ENCODE data around the gene CACHD1.
"Not testable (repeated sequence)": the region's sequence is repeated elsewhere in the genome, so short reads cannot be mapped to it uniquely, and the experiment has no call there.

CACHD1 gene

GRCh38 chr1:64608005-64608650 lies 138.2 kb downstream of the CACHD1 start:
- intact Hi-C loops (cut with DNase I; ENCODE audit: low total_unique reads) = no loop called here
- no peak for DNase-seq
- Histone ChIP-seq H3K4me3 (no peak overlapping the region), H3K27ac (no peak overlapping the region), H3K9me3 (no peaks in the 10 kb centered on the region), H3K27me3 (no peaks in the 10 kb centered on the region), H3K36me3 (peaks cover 0 to 15% (median 10%) of the 10 kb centered on the region in 3 donors), H3K4me1 (no peaks in the 10 kb centered on the region)
- no peak for TF ChIP-seq CTCF (IDR thresholded peaks at IDR 0.05)

DNA sequence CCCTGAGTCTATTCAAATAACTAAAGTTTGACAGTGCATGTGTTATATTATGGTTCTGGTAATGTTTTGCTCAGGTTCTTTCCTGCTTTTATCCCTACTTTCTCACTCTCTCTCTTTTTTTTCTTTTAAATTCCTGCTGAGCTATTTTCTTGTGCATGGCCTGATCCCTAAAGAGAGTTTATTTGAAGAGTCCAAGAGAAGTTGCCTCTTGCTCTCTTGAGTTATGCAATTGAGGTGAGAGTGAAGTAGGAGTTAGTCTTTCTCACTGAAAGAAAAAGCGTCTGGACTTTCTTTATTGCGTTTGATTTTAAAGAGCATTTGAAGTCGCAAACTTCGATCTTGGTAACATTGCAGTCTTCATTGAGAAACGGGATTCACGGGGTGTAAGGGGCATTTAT lies 138.7 kb downstream of the CACHD1 start:
- intact Hi-C loops (cut with DNase I; ENCODE audit: low total_unique reads) = no loop called here
- Histone ChIP-seq H3K27me3 (no peaks in the 10 kb centered on the region), H3K9me3 (no peaks in the 10 kb centered on the region), H3K27ac (no peak overlapping the region), H3K4me1 (no peaks in the 10 kb centered on the region), H3K4me3 (no peak overlapping the region), H3K36me3 (peaks cover 0 to 15% (median 10%) of the 10 kb centered on the region in 3 donors)
- DNase-seq = no peak
- TF ChIP-seq CTCF (IDR thresholded peaks at IDR 0.05) = no peak

GRCh38 chr1:64610950-64611349 lies 141.0 kb downstream of the CACHD1 start:
- H3K27ac ChIP-seq; DNase-seq; H3K9me3 ChIP-seq; H3K4me3 ChIP-seq; H3K27me3 ChIP-seq; intact Hi-C loops (cut with DNase I; ENCODE audit: low total_unique reads); H3K4me1 ChIP-seq: not testable (repeated sequence)
- H3K36me3 ChIP-seq = peaks cover 0 to 15% (median 10%) of the 10 kb centered on the region in 3 donors

DNA sequence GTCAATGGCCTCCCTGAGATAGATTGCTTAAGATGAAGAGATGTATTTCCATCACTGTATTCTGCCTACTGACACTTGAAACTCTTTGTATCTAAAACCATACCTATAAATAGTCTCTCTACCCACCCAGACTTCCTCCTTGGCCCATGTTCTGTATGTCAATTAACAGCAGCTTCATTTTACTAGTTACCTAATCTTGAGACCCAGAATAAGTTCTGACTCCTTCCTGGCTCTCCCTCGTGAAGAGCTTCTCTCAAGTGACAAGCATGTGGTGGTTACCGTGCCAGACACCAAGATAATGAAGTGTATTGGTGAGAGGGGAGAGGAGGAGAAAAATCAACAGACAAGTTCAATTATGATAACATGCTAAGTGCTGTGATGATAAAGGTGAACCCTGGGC lies 146.1 kb downstream of the CACHD1 start:
- DNase-seq = no peak
- no peak overlapping the region for H3K4me3 ChIP-seq
- H3K9me3 ChIP-seq = no peaks in the 10 kb centered on the region
- TF ChIP-seq CTCF (IDR thresholded peaks at IDR 0.05) = no peak
- H3K4me1 ChIP-seq = no peaks in the 10 kb centered on the region
- no peaks in the 10 kb centered on the region for H3K27me3 ChIP-seq
- H3K36me3 ChIP-seq = peaks cover 0 to 2% (median 1%) of the 10 kb centered on the region in 3 donors
- intact Hi-C loops (cut with DNase I; ENCODE audit: low total_unique reads) = no loop called here
- no peak overlapping the region for H3K27ac ChIP-seq

GRCh38 chr1:64623750-64624191 lies 153.8 kb downstream of the CACHD1 start:
- Histone ChIP-seq H3K9me3 (no peaks in the 10 kb centered on the region), H3K4me1 (peaks cover 0 to 10% (median 0%) of the 10 kb centered on the region in 4 donors), H3K27ac (no peak overlapping the region), H3K36me3 (no peaks in the 10 kb centered on the region), H3K4me3 (no peak overlapping the region), H3K27me3 (no peaks in the 10 kb centered on the region)
- intact Hi-C loops (cut with DNase I; ENCODE audit: low total_unique reads) = no loop called here
- TF ChIP-seq CTCF (IDR thresholded peaks at IDR 0.05) = no peak
- DNase-seq = no peak

DNA sequence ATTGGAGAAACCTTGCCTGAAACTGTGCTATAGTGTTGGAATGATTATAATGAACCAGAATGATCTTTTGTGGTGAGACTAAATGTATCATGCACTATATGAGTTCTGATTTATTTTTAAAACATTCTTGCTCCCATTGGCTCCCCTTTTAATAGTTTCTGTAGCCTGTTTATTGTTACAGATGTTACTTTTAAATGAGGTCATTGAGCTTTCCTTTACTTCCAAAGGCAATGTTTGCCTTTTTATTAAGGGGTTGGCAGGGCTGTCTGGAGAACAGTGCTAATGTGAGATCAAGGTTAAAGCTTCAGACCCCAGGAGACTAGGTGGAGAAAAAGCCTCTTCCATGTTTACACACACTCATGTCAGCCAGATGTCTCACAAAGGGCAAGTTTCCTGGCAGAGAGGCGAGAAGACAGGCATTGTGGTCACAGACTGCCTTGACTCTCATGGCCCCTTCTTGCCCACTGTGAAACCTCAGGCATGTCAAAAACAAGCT lies 154.3 kb downstream of the CACHD1 start:
- no peaks in the 10 kb centered on the region for H3K36me3 ChIP-seq
- no peak overlapping the region for H3K27ac ChIP-seq
- no peaks in the 10 kb centered on the region for H3K27me3 ChIP-seq
- intact Hi-C loops (cut with DNase I; ENCODE audit: low total_unique reads) = no loop called here
- peak in 1 of 2 donors; percentile 25 for DNase-seq
- peaks cover 0 to 10% (median 0%) of the 10 kb centered on the region in 4 donors for H3K4me1 ChIP-seq
- H3K9me3 ChIP-seq = no peaks in the 10 kb centered on the region
- H3K4me3 ChIP-seq = no peak overlapping the region
- no peak for TF ChIP-seq CTCF (IDR thresholded peaks at IDR 0.05)
